KMS-11 (cell line): Measurements from ENCODE around the gene TEX14.

ENCODE experiments used
- H2AFZ ChIP-seq: fragments of 200-600 bp; sonication (generic); 2 replicates; pipeline ENCODE4 v1.6.1; 2016; ENCODE audit warnings: antibody characterized with exemption, mixed run types, low read depth
- H3K27ac ChIP-seq: fragments of 200-600 bp; sonication (generic); 2 replicates; pipeline ENCODE4 v1.6.1; 2016; ENCODE audit warnings: mild to moderate bottlenecking, mixed run types
- H3K27me3 ChIP-seq: fragments of 200-600 bp; sonication (generic); 2 replicates; pipeline ENCODE4 v1.6.1; 2017; ENCODE audit warnings: mild to moderate bottlenecking, low read depth, mixed run types, moderate library complexity; ENCODE audit not compliant: insufficient read depth
- H3K36me3 ChIP-seq: fragments of 200-600 bp; sonication (generic); 2 replicates; pipeline ENCODE4 v1.6.1; 2017; ENCODE audit warnings: mild to moderate bottlenecking, mixed run types; ENCODE audit not compliant: insufficient read depth
- H3K4me1 ChIP-seq: fragments of 200-600 bp; sonication (generic); 2 replicates; pipeline ENCODE4 v1.6.1; 2016; ENCODE audit warnings: mild to moderate bottlenecking, low read depth, mixed run types; ENCODE audit not compliant: poor library complexity, severe bottlenecking
- H3K4me2 ChIP-seq: fragments of 200-600 bp; sonication (generic); 2 replicates; pipeline ENCODE4 v1.7.0; 2016; ENCODE audit warnings: mild to moderate bottlenecking, mixed run types
- H3K4me3 ChIP-seq: fragments of 200-600 bp; sonication (generic); IDR thresholded peaks from 2 replicates; pipeline ENCODE4 v1.6.1; 2017; ENCODE audit warnings: low read depth, low read length, mixed read lengths; ENCODE audit not compliant: insufficient read depth
- H3K79me2 ChIP-seq: fragments of 200-600 bp; sonication (generic); 2 replicates; pipeline ENCODE4 v1.6.1; 2016; ENCODE audit warnings: low read depth, mixed run types; ENCODE audit not compliant: insufficient read depth
- H3K9ac ChIP-seq: fragments of 200-600 bp; sonication (generic); 2 replicates; pipeline ENCODE4 v1.6.1; 2016; ENCODE audit warnings: mild to moderate bottlenecking, mixed run types
- H4K20me1 ChIP-seq: fragments of 200-600 bp; sonication (generic); 2 replicates; pipeline ENCODE4 v1.6.1; 2016; ENCODE audit warnings: mild to moderate bottlenecking, mixed run types; ENCODE audit not compliant: insufficient read depth
- CTCF ChIP-seq: fragments of 200-600 bp; sonication (generic); conservative IDR thresholded peaks from 2 replicates; pipeline ENCODE4 v1.6.1; 2017; ENCODE audit warnings: low read depth, mild to moderate bottlenecking, antibody characterized with exemption, low read length, moderate library complexity, mixed read lengths

TEX14 gene

GRCh38 chr17:58597371-58597770 is 94.5 kb downstream of the TEX14 start:
- Histone ChIP-seq H4K20me1 (no peaks in the 10 kb centered on the region), H3K4me1 (peaks cover 19% of the 10 kb centered on the region), H3K9ac (no peak overlapping the region), H2AFZ (no peak overlapping the region), H3K27me3 (peaks cover 21% of the 10 kb centered on the region), H3K36me3 (no peaks in the 10 kb centered on the region), H3K27ac (no peak overlapping the region), H3K4me2 (no peak overlapping the region), H3K79me2 (no peaks in the 10 kb centered on the region), H3K4me3 (no peak overlapping the region)
- no peak for TF ChIP-seq CTCF

DNA sequence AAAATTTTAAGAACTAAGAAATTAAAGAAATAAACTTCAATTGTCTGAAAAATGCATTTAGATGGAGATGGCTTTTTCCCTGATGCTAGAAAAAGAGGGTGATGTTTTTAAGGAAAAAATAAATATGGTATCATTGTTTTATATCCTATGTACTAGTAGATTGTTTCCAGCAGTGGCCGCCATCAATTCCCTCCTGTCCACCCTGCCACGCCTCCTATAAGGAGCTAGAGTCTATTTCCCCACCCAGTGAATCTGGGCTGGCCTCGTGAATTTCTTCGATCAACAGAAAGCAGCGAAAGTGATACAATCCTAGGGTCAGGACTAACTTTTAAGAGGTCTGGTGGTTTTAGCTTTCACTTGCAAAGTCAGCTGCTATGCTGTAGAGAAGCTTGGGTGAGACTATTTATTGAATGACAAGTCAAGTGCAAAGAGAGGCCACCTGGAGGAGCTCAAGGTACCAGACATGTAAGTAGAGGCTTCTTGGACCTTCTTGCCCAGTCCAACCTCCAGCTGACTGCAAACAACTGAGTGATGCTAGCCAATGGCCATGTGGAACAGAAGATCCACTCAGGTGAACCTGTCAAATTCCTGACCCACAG is 96.6 kb downstream of the TEX14 start:
- Histone ChIP-seq H3K27me3 (peaks cover 21% of the 10 kb centered on the region), H3K4me3 (no peak overlapping the region), H3K27ac (no peak overlapping the region), H4K20me1 (no peaks in the 10 kb centered on the region), H2AFZ (no peak overlapping the region), H3K9ac (no peak overlapping the region), H3K4me2 (peak overlapping the region; percentile 31; the same call in 1 of the 2 replicates), H3K36me3 (no peaks in the 10 kb centered on the region), H3K79me2 (no peaks in the 10 kb centered on the region), H3K4me1 (peaks cover 19% of the 10 kb centered on the region)
- TF ChIP-seq CTCF = no peak; the same call in 1 of the 2 replicates

- no peak overlapping the region for H3K4me3 ChIP-seq
- no peaks in the 10 kb centered on the region for H3K79me2 ChIP-seq
- H3K36me3 ChIP-seq = no peaks in the 10 kb centered on the region
- H3K4me1 ChIP-seq = peaks cover 24% of the 10 kb centered on the region
- no peaks in the 10 kb centered on the region for H4K20me1 ChIP-seq
- H3K4me2 ChIP-seq = no peak overlapping the region
- H2AFZ ChIP-seq = no peak overlapping the region
- no peak overlapping the region for H3K27ac ChIP-seq
- TF ChIP-seq CTCF = no peak
- H3K27me3 ChIP-seq = peaks cover 21% of the 10 kb centered on the region
- no peak overlapping the region for H3K9ac ChIP-seq
Measured at GRCh38 chr17:58593123-58593522, 98.7 kb downstream of the TEX14 start.

GRCh38 chr17:58591455-58591854 is 100.4 kb downstream of the TEX14 start:
- Histone ChIP-seq H3K36me3 (no peaks in the 10 kb centered on the region), H3K4me2 (no peak overlapping the region), H3K27me3 (peaks cover 21% of the 10 kb centered on the region), H3K79me2 (no peaks in the 10 kb centered on the region), H3K4me3 (no peak overlapping the region), H2AFZ (no peak overlapping the region), H3K9ac (no peak overlapping the region), H4K20me1 (no peaks in the 10 kb centered on the region), H3K4me1 (peaks cover 28% of the 10 kb centered on the region), H3K27ac (no peak overlapping the region)
- peak; percentile 49 for TF ChIP-seq CTCF
